Measurements from ENCODE around the gene SETD7.

Gene SETD7

GRCh38 chr4:139547979-139548378 is 8.0 kb downstream of the SETD7 start:
- Histone ChIP-seq H3K36me3 (ENCODE audit: low read depth) (peaks cover 10% of the 10 kb centered on the region; the same call in 1 of the 2 replicates), H3K4me1 (ENCODE audit: insufficient read depth, poor library complexity, severe bottlenecking) (no peaks in the 10 kb centered on the region), H3K27me3 (ENCODE audit: insufficient read depth, poor library complexity, severe bottlenecking) (no peaks in the 10 kb centered on the region), H3K4me3 (ENCODE audit: severe bottlenecking) (no peak overlapping the region), H3K27ac (ENCODE audit: poor library complexity, severe bottlenecking) (no peak overlapping the region), H3K9me3 (ENCODE audit: severe bottlenecking) (no peaks in the 10 kb centered on the region)
- no peak for TF ChIP-seq CTCF (IDR thresholded peaks at IDR 0.05; ENCODE audit: poor library complexity, severe bottlenecking)
- no peak for DNase-seq (ENCODE audit: low spot score)
- no peak for ATAC-seq (ENCODE audit: low read depth)

DNA sequence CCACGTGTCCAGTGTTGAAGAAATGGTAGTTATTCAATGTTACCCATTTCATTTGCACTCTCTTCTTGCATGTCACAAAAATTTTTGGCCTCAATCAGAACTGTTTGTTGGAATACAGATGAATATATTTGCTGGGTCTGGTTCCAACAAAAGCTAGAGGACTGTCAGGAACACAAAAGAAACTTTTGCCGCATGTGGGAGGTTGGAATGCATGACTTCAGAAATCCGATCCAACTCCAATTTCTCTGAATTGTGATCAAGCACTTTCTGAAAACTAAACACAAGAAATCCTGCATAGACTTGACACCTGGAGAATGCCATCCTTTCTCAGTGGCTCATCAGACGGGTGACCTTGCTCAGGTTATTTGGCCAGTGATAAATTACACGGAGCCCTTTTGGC is 15.4 kb downstream of the SETD7 start:
- Histone ChIP-seq H3K36me3 (ENCODE audit: low read depth) (peaks cover 30% of the 10 kb centered on the region), H3K27ac (ENCODE audit: poor library complexity, severe bottlenecking) (no peak overlapping the region), H3K9me3 (ENCODE audit: severe bottlenecking) (no peaks in the 10 kb centered on the region), H3K27me3 (ENCODE audit: insufficient read depth, poor library complexity, severe bottlenecking) (no peaks in the 10 kb centered on the region), H3K4me3 (ENCODE audit: severe bottlenecking) (no peak overlapping the region), H3K4me1 (ENCODE audit: insufficient read depth, poor library complexity, severe bottlenecking) (no peaks in the 10 kb centered on the region)
- no peak for DNase-seq (ENCODE audit: low spot score)
- no peak for TF ChIP-seq CTCF (IDR thresholded peaks at IDR 0.05; ENCODE audit: poor library complexity, severe bottlenecking)
- ATAC-seq (ENCODE audit: low read depth) = no peak

DNA sequence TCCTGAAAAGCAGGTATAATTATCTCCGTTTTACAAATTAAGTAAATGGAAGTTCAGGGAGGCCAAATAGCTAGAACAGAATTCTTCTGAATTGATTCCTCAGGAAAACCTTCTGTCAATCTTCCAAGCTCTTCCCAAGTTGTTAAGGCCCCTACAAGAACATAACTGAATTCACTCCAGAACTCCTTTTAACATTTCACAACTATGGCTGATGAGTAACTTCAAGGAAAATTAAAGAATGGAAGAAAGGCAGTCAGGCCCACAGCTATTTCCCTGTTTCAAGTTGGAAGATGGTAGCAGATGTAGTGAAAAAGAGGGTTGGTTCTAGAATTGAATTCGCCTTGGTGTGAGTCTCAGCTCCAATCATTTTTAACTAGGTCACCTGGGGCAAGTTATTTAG is 15.9 kb downstream of the SETD7 start:
- Histone ChIP-seq H3K27ac (ENCODE audit: poor library complexity, severe bottlenecking) (no peak overlapping the region), H3K4me1 (ENCODE audit: insufficient read depth, poor library complexity, severe bottlenecking) (no peaks in the 10 kb centered on the region), H3K4me3 (ENCODE audit: severe bottlenecking) (no peak overlapping the region), H3K9me3 (ENCODE audit: severe bottlenecking) (no peaks in the 10 kb centered on the region), H3K27me3 (ENCODE audit: insufficient read depth, poor library complexity, severe bottlenecking) (no peaks in the 10 kb centered on the region), H3K36me3 (ENCODE audit: low read depth) (peaks cover 29% of the 10 kb centered on the region)
- no peak for TF ChIP-seq CTCF (IDR thresholded peaks at IDR 0.05; ENCODE audit: poor library complexity, severe bottlenecking)
- DNase-seq (ENCODE audit: low spot score) (no peak), ATAC-seq (ENCODE audit: low read depth) (no peak)

- no peak overlapping the region for H3K4me3 ChIP-seq (ENCODE audit: severe bottlenecking)
- H3K27ac ChIP-seq (ENCODE audit: poor library complexity, severe bottlenecking) = no peak overlapping the region
- no peaks in the 10 kb centered on the region for H3K9me3 ChIP-seq (ENCODE audit: severe bottlenecking)
- H3K36me3 ChIP-seq (ENCODE audit: low read depth) = peaks cover 32% of the 10 kb centered on the region
- DNase-seq (ENCODE audit: low spot score) = no peak
- no peaks in the 10 kb centered on the region for H3K4me1 ChIP-seq (ENCODE audit: insufficient read depth, poor library complexity, severe bottlenecking)
- no peaks in the 10 kb centered on the region for H3K27me3 ChIP-seq (ENCODE audit: insufficient read depth, poor library complexity, severe bottlenecking)
- TF ChIP-seq CTCF (IDR thresholded peaks at IDR 0.05; ENCODE audit: poor library complexity, severe bottlenecking) = no peak
- no peak for ATAC-seq (ENCODE audit: low read depth)
Measured at GRCh38 chr4:139537292-139537691, 18.7 kb downstream of the SETD7 start.

GRCh38 chr4:139535871-139536234 is 20.2 kb downstream of the SETD7 start:
- Histone ChIP-seq H3K27me3 (ENCODE audit: insufficient read depth, poor library complexity, severe bottlenecking) (no peaks in the 10 kb centered on the region), H3K27ac (ENCODE audit: poor library complexity, severe bottlenecking) (no peak overlapping the region), H3K36me3 (ENCODE audit: low read depth) (peaks cover 27% of the 10 kb centered on the region), H3K4me3 (ENCODE audit: severe bottlenecking) (no peak overlapping the region), H3K9me3 (ENCODE audit: severe bottlenecking) (no peaks in the 10 kb centered on the region), H3K4me1 (ENCODE audit: insufficient read depth, poor library complexity, severe bottlenecking) (no peaks in the 10 kb centered on the region)
- no peak for ATAC-seq (ENCODE audit: low read depth)
- no peak for TF ChIP-seq CTCF (IDR thresholded peaks at IDR 0.05; ENCODE audit: poor library complexity, severe bottlenecking)
- no peak for DNase-seq (ENCODE audit: low spot score)

Measured in RWPE2 (cell line).